ENCODE data around the gene SCG2.

The SCG2 gene, protein sequence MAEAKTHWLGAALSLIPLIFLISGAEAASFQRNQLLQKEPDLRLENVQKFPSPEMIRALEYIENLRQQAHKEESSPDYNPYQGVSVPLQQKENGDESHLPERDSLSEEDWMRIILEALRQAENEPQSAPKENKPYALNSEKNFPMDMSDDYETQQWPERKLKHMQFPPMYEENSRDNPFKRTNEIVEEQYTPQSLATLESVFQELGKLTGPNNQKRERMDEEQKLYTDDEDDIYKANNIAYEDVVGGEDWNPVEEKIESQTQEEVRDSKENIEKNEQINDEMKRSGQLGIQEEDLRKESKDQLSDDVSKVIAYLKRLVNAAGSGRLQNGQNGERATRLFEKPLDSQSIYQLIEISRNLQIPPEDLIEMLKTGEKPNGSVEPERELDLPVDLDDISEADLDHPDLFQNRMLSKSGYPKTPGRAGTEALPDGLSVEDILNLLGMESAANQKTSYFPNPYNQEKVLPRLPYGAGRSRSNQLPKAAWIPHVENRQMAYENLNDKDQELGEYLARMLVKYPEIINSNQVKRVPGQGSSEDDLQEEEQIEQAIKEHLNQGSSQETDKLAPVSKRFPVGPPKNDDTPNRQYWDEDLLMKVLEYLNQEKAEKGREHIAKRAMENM

DNA sequence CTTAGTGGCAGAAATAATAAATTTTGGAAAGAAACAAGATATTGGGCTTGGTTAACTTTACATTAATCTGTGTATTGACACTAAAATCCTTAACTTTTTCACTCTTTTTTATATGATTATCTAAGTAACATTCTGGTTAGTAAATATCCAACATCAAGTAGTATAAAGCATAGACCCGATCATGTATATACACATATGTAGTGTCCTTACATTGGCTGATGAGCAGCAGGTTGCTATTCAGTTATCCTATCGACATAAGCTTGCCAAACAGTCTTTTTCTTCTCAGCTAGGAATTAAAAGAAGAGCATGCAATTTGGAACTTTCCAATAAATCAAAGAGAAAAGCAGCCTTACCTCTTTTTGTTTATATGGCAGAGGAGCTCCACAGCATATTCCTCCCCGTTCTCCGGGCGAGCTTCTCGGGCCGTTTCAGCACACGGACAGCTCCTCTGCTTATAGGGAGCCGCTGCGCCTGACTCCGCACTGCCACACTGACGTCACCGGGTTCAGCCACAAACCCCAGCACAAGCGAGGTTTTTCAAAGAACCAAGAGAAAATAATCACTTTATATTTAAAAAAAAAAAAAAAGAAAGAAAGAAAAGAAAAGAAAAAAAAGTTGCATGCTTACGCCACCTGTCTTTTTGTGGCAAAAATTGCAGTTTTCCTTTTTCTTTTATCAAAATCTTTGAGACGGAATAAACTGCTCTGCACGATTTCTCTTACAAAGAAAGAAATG lies at the start of gene SCG2:
Gene SCG2, minus strand, starts transcription at position 430 of the 735 bp plus-strand sequence. CDS start 3,079 bp downstream, outside the sequence.
- DNase-seq, result peak; percentile 56

DNA sequence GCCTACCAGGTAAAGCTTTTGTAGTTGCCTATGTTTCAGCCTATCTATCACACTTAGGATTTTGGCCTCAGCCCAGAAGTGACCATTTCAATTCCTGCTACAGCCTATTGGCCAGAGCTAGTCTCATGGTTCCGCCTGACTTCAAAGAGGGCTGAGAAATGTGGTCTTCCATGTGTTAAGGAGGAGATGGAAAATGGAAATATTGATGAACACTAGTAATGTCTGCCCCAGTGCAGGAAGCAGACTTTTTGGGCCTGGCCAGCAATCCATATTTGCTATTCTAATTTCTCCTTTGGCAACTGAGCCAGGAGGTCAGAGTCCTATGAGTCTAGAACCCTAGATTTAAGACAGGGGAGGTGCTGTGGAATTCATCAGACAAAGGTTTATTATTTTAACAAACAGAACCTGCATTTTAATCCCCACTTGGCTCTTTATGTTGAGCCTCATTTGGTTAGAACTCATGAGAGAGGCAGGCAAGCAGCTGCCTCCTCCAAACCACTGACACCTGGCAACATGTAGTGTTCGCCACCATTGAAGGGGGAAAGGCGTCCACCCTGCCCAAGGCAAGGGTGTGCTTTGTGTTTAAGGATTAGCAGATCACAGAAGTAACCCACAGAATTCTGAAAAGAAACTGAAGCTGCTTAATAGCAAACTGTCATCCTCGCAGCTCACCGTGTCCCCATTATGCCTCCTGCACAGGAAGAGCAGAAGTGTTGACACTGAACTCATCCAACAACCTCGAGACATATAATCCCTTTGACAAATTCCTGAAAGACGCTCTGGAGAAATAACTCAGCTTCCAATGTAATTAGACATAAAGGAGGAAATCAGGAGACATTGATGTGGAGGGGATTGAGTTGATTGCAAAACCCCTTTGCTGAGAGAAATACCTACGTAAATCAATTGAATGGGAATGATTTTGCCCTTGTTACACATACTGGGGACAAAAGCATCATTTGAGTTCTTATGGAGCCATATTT lies 47.7 kb upstream of the SCG2 start:
- DNase-seq, result no peak

DNA sequence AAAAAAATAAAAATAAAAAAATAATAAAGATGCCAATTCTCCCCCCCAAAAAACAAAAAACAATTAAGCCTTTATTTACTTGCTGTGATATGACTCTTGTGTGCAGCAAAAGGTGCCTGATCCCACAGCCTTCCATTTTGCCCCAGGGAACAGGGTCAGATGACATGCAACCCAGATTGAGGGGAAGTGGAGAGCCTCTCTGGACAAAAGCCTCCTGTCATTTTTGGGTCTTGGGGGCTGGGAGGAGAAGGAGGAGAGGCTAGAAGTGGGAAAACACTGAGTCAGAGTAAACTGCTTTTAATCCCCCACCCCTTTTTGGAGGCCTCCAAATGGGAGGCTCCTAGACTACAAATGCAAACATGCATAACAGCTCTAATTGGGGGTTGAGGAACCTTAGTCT lies 46.6 kb upstream of the SCG2 start:
- no peak for DNase-seq

DNA sequence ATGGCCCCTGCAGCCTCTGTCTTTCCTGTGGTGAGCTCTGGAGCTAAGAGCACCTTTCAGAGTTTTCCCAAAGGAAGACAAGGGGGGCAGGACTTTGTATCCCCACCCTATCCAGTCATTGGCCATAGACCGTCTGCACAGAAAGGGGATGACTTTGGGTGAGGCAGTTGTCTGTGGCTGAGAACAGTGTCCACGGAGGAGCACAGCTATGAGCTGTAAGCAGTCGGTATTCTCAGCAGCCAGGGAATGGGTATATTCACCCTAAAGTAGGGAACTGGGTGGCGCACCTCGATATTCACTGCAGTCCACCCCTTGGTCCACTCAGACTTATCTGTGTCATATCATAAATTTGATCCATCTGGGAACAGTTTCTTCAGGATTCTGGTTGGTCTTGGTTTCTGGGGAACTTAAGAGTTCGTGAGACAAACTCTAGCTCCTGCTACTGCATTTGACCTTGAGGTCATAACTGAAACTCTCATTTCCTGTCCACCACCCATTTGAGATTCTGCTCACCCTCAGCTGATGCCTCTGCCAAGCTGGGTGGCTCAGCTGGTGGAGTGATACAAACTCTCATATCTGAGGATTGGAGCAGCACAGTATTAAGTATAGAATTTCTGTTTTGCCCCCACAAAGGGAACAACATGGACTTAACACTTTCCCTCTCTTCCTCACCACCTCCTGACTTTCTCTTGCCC lies 45.2 kb upstream of the SCG2 start:
- DNase-seq, result no peak

DNA sequence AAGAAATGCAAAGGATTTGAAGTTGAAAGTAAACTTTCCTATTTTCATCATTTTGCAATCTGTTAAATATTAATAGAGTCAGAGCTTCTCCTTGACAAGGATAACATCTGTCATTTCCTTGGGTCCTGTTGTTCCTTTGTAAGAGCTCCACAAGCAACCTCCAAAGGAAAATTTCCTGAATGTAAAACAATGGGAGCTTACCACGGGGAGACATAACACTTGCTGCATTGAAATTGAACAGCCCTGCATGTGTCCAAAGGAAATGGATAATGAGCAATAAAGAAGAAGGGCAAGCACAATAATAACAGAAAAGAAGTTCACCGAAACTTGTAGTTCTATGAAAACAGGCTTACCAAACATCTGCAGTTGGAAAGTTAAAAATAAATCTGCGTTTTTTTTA lies 42.0 kb upstream of the SCG2 start:
- DNase-seq, result no peak

DNA sequence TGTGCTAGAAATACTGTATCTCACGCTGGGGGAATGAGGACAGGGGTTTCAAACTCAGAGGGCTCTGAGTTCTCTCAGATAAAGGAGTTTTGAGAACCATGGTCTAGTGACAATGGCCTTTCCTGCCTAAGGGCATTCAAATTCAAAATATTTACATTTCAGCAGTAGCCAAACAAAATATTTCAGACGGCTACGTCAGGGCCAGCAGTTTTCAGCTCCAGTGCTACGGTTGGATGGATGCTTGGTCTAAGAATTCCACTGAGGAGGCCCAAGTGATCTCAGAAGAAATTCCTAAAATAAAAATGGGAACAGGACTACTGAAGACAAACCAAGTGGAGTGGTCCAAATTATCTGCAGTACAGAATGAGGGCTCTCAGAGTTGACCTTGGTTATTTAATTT lies 41.1 kb upstream of the SCG2 start:
- no peak for DNase-seq

DNA sequence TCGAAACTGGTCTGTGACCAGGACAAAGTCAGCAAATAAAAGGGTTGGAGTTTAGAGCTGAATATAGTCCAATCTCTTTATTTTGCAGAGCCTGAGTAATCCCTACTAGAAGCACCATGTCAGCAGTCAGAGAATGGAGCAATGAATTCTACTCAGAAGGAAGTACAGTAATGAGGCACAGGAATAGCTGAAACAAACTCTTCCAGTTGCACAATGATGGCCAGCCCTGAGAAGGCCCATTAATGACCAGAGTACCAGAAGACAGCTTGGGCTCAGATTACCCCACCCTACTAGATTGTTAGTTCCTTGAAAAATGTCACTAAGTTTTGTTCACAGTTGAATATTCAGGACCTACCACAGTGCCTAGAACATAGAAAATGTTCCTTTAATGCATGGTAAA lies 40.3 kb upstream of the SCG2 start:
- DNase-seq, result peak; percentile 9

DNA sequence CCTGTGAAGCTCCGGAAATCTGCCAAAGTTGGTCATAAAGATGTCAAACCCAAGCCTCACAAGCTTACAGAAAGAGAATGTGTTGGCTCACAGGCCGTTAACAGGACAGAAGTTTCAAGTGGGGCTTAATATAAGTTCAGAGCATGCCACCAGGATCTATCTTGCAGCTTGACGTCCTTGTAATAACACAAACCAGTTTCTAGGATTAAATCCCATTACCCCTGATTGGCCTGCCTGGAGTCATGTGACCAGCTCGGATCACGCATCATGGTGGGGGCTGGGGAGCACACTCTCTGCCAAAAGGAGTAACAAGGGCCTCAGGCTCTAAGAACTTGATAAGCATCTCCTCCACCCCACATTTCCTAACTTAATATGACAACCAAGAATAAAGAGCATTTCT lies 38.9 kb upstream of the SCG2 start:
- DNase-seq, result no peak

DNA sequence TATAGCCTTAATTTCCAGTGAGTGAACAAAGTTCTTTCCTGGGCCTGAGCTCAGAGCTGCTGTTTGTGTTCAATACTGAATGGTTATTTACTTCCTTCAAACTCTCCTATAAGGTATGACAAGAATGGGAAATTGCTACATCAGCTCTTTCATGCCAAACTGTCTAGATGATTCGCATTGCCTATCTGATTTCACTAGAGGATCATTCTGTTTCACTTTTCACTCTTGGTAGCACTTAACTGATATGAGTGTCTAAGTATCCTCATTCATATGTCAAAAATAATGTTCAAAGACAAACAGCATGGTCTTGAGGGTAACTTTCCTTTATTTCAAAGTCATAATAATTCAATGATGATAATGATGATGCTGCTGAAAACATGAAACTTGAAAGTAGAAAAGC lies 32.9 kb upstream of the SCG2 start:
- no peak for DNase-seq

DNA sequence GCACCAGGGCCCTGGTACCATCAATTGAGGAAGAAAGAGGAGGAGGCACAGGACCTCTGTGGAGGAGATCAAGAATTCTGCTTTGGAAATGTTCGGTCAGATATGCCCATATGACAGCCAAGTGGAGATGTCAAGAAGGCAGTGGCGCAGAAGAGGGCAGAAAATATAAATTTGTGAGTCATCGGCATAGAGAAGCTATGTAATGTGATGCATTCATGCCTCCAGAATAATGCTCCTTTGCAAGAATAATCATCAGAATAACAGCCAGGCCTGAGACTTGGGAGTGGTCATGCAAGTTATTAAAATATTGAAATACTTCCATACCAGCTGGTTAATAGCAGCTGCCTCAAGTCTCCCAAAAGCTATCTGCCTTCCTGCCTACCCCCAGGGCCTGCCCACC lies 32.1 kb upstream of the SCG2 start:
- DNase-seq, result no peak

DNA sequence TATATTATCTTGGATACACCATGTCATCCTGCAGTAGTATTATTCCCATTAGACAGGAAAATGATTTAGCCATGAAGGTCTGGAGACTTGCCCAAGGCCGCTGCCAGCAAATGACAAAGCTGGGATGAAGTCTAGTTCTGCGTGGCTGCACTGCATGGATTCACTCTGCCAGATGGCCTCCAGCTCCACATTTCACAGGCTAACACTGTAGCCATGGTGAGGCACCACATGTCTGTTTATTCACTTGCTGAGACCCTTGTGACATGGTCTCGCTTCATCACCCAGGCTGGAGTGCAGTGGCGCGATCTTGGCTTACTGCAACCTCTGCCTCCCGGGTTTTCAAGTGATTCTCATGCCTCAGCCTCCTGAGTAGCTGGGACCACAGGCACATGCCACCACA lies 31.5 kb upstream of the SCG2 start:
- DNase-seq, result no peak

DNA sequence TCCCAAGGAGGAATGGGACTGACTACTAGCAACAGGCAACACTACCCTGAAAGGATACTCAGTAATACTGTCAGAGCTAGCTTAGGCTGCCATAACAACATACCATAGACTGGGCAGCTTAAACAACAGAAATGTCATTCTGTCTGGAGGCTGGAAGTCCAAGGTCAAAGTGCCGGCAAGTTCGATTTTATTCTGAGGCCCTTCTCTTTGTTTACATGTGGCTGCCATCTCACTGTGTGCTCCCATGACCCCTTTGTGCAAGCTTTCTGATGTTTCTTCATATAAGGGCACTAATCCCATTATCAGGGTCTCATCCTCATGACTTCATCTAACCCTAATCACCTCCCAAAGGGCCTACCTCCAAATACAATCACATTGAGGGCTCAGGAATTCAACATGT lies 30.7 kb upstream of the SCG2 start:
- no peak for DNase-seq

DNA sequence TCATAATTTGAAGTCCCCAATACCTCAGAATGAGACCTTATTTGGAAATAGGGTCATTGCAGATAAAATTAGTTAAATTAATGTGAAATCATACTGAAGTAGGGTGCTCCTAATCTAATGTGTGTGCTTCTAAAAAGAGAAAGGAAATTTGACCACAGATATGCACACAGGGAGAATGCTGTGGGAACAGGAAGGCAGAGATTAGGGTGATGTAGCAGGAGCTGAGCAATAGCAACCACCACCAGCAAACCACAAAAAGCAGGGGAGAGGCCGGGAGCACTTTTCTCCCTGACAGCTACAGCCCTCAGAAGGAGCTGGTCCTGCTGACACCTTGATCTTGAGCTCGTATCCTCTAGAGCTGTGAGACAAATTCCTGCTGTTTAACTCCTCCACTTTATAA lies 24.6 kb upstream of the SCG2 start:
- DNase-seq, result no peak

DNA sequence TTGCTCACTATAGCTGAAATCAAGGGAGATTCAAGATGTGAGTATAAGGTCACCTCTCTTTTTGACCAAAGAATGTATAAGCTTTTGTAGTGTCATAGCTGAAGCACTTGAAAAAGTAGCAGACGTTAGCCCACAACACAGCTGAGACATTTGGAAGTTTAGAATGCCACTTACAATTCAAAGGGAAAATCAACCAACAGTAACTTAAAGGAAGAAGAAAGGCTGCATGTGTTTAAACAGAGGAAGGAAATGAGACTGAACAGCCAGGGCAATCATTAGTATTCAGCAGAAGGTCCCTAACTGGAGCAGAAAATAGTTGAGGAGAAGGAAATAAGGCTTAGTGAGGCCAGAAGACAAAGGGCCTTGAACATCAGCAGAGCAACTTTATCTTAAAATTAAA lies 23.5 kb upstream of the SCG2 start:
- DNase-seq, result no peak

DNA sequence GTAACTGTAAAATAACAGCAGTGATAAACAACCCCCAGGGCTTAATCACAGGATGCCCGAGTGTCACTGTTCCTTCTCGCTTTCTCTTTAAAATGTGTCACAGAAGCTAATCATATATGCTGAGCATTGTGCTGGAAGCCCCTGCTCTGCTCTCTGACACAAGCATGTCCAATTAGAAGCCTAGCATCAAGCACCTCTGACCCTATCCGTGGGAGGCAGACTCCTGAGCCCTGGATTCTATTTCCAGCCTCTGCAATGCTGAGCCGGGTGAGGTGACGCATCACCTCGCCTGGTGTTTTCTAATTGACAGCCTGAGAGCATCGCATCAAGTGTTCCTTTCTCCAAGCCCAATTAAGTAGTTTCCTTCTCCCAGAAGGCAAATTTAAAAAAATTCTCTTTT lies 19.7 kb upstream of the SCG2 start:
- DNase-seq, result no peak

DNA sequence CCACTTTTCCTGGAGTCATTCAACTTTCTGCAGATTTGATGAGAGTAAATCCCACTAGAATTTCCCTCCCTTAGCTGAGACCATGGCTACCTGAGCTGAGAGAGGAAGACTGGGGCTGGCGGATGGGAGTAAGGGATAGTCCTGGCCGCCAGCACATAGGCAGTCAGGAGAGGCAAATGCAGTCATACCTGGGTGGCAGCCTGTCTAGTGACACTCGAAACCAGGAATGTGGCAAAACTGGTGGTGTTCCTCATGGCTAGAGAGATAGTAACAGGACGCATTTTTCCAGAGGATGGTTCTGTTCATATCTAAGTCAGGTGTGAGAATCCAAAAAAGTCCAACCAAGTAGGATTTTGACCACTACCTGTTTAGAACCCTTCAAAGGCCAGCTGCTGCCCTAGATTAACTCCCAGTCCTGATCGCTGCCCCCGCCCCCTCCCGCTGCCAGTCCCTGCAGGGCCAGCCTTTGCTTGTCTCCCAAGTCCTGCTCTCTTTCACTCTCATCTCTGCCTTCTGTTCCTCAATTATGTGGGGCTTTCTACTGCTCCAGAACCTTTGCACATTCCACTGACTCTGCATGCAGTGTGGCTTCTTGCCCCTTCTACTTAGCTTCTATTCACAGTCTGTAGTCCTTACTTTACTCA lies 17.4 kb upstream of the SCG2 start:
- no peak for DNase-seq

DNA sequence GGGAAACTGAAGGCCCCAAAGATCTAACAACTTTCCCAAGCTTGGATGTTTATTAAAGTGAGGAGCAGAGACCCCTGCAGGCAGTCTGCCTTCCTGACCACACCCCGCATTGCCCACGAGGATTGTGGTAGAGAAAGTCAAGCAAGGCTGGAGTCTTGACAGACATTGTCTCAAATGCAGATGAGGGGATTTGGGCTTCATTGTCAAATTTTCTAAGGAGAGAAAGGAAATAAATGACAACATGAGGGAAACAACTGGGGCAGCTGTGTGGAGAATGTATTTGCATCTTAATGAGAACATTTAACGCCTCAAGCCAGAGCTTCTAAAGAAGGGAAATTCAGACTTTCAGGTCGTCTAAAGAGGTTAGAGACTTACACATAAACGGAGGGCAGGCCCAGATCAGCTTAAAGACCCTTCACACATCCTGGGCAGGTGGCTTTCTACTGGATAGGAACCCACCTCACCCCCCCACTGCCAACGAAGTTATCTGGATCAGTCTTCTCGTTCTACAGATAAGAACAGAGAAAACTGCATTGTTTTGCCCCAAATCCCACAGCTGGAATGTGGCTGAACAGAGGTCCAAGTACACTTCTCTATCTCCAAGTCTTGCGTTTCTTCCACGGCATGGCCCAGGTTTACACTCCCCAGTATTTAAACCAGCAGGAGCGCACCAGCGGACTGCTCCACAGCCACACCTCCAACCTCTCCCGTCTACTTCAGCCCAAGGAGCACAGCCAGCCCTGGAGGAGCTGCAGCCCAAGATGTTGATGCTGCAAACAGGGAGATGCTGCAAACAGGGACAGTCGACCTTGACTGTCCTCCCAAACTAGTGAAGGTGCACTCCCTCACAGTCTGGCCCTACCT lies 16.2 kb upstream of the SCG2 start:
- DNase-seq, result no peak

DNA sequence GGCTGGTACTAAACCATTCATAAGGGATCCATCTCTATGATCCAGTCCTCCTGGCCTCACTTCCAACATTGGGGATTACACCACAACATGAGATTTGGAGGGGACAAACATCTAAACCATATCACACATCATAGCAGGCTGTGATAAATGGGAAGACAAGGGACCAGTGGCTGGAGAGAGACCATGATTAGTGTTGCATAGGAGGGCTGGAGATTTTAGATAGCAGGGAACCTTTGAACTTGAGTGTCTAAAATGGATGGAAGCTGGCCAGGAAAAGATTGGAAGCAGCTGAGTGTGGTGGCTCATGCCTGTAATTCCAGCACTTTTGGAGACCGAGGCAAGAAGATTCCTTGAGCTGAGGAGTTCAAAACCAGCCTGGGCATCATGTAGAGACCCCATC lies 12.4 kb upstream of the SCG2 start:
- no peak for DNase-seq

DNA sequence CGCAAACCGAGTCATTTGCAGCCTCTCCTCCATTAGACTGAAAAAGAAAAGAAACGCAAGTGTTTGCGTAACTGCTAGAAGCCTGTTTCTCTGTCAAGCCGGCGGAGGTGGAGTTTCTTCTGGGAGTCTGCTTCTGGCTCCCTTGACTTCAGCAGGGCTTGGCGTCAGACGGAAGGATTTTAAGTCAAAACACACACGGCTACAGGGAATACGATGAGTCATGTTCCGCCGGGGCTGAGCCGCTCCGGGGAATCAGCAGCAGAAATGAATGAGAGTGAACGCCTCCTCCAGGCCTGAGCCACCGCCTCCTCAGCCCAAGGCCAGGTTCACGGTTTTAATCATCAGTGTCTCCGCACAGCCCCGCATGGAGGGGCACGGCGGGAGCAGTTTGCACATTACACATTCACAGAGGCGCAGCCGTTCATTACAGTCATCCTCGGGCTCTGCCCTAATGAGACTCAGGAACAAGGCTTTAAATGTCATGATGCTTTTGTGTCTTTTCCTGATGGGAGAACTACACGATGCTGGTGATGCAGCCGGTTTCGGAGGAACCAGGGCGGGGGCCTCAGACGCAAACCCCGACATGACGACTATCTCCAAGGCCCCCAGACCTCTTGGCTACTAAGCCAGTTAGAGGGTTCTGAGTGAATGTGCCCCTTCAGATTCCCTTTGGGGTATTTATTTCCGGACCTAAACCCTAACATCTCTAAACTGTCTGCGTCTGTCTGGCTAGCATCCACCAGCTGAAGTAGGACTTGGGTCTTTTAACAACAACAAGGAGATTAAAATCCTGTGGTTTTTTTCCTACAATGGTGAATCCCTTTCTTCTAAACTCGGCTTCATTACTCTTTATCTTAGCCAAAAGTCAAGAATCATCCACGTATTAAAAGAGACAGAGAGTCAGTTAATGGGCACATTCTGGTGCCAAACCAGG lies 11.1 kb upstream of the SCG2 start:
- DNase-seq, result peak; percentile 5

DNA sequence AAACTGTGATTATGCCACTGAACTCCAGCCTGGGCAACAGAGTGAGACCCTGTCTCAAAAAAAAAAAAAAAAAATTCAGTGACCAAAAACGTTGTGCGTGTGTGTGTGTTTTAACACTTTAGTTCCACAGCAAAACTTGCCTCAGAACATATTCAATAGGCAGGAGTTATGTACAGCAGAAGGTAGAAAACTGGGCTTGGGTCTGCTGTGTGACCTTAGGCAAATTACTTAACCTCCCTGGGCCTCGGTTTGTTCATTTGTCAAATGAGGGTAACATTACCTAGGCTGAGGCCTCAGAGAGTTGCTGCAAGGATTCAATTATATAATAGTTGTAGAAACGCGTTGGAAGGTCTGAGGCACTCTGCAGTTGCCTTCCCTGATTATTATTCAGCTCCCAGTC lies 10.3 kb upstream of the SCG2 start:
- no peak for DNase-seq

Measured in suppressor macrophage treated with lipopolysaccharide for 4 hours (primary cell).